GM20000 (cell line): ENCODE results near the gene FRAS1.
"Not testable (repeated sequence)": the region's sequence is repeated elsewhere in the genome, so short reads cannot be mapped to it uniquely, and the experiment has no call there.

Source experiments
- DNase-seq: peaks from one replicate; pipeline ENCODE4 v3.0.0; 2012; ENCODE audit warnings: low spot score
- CTCF ChIP-seq: IDR thresholded peaks from 2 replicates; pipeline ENCODE4 v1.5.1; 2012; ENCODE audit warnings: mild to moderate bottlenecking, control low read depth; ENCODE audit errors: extremely low read depth, missing control alignments

FRAS1 gene

GRCh38 chr4:78325271-78326157 lies 268.4 kb downstream of the FRAS1 start:
- DNase-seq = no peak
- TF ChIP-seq CTCF = no peak

- DNase-seq = not testable (repeated sequence)
Measured at GRCh38 chr4:78328591-78328990, 271.5 kb downstream of the FRAS1 start.

GRCh38 chr4:78331186-78331585 lies 274.1 kb downstream of the FRAS1 start:
- DNase-seq = no peak
- TF ChIP-seq CTCF = no peak

GRCh38 chr4:78331965-78332364 lies 274.8 kb downstream of the FRAS1 start:
- no peak for DNase-seq
- no peak for TF ChIP-seq CTCF

- no peak for TF ChIP-seq CTCF
- DNase-seq = no peak
Measured at GRCh38 chr4:78332976-78333375, 275.9 kb downstream of the FRAS1 start.

- TF ChIP-seq CTCF = no peak
- DNase-seq = no peak
Measured at GRCh38 chr4:78336093-78336943, 279.2 kb downstream of the FRAS1 start.

- no peak for DNase-seq
- TF ChIP-seq CTCF = no peak
Measured at GRCh38 chr4:78337244-78338020, 280.3 kb downstream of the FRAS1 start.
